ELR (cell line): ENCODE results near the gene MAZ.

Experiments used
- DNase-seq: peaks from one replicate; pipeline ENCODE4 v3.0.0-alpha.2; 2015; ENCODE audit warnings: low read depth

Gene MAZ

GRCh38 chr16:29809850-29810698, 3.7 kb downstream of the MAZ start:
- peak; percentile 57 for DNase-seq

DNA sequence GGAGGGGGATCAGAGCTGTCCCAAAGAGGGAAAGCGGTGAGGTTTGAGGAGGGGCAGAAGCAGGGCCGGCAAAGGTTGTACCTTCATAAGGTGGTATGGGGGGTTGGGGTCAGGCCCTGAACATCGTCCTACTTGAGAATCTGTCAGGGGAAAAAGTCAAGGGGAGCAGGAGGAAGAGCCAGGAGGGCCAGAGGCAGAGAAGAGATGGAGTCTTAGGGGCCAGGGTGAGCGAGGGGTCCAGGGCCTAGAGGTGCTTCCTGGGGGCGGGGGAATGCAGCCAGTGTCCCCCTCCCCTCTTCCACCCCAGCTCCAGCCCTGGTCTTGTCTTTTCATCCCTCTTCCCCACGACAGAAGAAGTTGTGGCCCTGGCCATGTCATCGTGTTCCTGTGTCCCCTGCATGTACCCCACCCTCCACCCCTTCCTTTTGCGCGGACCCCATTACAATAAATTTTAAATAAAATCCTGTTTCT, 4.4 kb downstream of the MAZ start:
- no peak for DNase-seq

DNA sequence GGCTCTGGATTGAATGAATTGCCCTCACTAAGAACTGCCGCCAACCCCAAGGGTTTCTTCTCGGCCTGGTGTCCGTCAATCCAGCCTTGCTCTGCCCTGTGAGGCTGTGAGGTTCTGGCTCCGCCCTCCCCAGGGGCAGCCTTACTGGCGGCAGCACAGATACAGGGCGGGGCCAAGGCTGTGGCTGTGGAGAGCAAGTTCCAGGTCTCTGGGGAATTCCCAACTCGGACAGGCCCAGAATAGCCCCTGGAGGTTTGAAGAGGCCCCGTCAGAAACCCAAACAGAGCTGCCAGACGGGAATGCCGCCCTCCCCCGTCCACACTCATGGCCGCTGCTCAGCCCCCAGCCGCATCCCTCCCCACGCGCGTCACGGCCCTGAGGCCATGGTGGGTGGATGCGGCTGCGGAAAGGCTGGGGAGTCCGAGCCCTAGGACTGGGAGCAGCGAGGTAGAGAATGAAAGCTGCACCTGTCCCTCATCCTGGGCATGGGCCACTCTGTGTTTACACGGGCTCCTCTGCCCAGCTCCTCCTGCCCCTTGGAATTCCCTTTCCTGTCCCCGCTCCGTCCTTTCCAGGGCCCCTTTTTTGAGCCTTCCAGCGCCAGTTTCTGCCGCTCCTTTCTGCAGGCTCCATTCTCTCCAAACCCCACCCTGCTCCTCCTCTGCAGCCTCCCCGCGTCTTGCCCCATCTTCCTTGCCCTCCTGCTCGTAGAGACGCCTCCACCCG, 5.0 kb downstream of the MAZ start:
- DNase-seq, result peak; percentile 98

DNA sequence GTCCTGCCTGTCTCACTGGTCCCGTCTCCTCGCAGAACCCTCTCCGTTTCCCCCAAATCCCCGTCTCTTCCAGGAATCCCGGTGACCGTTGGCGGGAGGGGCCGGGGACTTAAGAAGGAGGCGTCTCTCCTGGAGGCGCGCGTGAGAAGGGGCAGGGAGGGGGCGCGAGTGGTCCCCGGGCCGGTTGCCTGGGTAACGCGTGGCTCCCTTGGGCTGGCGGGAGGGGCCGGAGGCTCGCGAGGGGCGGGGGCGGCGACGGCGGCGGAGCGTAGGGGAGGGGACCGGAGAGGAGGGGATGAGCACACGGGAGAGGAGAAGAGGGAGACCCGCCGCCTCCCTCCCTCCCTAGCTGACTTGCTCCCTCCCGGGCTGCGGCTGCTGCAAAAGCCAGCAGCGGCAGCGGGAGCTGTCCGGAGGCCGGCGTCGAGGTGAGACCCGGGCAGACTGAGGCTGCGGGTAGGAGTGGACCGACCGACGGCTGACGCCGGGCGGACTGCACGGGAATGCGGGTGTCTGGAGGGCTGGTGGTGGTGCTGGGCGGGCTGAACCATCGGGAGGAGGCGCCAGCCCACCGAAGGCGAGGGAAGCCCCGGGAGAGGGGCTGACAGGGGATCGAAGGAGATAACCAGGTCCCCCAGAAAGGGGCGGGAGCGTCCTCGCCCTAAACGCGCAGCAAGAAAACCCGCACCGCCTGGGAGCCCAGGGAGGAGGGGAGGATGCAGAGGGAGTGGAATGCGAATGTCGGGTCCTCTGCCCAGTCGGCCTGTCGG, 5.8 kb downstream of the MAZ start, which contains the start of gene PRRT2:
Gene PRRT2, plus strand, starts transcription at position 298 of the 770 bp plus-strand sequence. CDS start 862 bp downstream, outside the sequence.
- peak; percentile 61 for DNase-seq

DNA sequence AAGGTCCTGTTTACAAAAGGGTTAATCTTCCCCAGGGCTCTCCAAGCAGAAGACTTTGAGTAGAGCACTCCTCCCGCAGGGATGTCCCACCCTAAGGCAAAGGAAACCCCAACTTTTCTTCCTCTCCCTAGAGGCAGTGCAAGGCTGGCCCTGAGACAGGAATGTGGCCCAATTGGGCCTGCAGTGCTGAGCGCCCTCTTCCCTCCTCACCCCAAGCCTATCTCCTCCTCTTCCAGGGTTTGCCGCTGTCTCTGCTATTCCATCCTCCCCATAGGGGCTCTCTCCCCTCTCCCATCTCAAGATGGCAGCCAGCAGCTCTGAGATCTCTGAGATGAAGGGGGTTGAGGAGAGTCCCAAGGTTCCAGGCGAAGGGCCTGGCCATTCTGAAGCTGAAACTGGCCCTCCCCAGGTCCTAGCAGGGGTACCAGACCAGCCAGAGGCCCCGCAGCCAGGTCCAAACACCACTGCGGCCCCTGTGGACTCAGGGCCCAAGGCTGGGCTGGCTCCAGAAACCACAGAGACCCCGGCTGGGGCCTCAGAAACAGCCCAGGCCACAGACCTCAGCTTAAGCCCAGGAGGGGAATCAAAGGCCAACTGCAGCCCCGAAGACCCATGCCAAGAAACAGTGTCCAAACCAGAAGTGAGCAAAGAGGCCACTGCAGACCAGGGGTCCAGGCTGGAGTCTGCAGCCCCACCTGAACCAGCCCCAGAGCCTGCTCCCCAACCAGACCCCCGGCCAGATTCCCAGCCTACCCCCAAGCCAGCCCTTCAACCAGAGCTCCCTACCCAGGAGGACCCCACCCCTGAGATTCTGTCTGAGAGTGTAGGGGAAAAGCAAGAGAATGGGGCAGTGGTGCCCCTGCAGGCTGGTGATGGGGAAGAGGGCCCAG, 6.7 kb downstream of the MAZ start:
- no peak for DNase-seq

- no peak for DNase-seq
Observed at GRCh38 chr16:29813644-29814562, 7.6 kb downstream of the MAZ start.

DNA sequence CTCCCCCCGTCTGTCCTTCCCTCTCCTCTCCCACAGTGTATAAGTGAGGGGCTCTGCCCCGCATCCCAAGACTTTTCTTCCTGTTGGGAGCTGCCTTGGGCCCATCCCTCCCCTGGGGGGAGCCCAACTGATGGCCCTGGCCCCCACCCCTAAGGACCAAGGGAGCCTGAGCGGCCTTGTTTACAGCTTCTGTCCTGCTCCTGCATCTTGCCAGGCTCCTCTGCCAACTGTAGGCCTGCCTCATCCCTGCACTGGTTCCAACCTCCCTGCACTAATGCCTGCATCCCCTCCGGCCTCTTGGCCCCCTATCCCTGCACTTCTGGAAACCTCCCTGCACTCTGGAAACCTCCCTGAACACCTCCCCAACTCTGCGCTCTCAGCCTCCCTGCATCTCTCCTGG, 8.3 kb downstream of the MAZ start:
- DNase-seq, result no peak

DNA sequence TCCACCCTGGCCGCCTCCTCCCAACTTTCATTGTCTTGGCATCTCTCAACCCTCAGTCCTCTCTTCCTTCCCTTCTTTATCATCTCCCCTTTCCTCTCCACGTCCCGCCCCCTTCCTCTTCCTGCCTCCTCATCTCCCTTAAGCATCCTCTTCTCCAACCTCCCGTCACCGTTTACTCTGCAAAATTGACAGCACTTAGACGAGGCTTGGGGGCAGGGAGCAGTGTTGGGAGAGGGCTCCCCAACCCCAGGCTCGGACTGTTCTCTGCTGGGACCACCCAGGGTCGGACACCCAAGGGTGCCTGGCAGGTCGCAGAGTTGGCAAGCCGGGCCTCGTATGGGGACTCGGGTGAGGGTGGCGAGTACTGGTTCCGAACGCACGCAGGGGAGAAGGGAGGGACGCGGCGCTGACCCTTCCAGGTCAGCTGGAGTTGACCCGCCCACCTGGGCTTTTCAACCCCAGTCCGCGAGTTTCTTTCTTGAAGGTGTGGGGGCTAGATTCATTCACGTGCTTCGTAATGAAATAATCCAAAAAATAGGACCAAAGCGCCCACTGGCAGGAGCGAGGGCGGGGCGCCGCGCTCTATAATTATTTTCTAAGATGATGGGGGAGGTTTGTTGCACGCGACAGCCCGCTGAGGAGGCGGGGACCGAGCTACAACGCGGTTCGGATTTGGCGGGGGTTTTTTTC, 8.8 kb downstream of the MAZ start:
- peak; percentile 51 for DNase-seq

DNA sequence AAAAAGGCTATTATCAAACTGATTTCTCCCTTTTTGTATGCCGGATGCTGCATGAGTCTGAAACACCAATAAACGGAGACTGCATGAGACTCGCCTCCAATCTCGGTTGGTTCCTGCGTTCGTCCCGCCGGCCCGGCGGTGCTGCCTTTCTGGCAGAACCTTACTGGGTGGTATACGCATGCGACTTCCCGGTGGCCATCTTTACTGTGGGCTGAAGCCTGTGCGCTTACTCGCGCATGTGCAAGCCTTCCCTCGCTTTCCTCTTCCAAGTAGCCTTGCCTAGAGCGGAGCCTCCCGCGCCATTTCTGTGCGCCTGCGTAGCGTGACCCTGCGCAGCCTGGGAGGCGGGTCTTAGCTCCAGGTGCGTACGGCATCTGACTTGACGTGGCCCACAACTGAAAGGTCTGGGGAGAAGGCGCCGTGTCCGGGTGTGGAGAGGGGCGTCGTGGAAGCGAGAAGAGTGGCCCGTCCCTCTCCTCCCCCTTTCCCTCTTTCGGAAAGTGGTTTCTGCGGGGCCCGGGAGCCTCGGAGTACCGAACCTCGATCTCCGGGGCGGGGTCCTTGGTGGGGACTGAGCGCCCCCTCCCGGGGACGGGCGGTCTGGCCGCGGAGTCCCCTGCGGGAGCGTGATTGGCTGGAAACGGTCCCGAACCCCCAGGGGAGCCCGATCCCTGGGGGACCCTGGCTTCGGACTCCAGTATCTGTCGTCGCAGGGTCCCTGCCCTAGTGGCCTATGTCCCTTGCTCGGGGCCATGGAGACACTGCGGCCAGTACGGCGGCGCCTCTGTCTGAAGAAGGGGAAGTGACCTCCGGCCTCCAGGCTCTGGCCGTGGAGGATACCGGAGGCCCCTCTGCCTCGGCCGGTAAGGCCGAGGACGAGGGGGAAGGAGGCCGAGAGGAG, 9.7 kb downstream of the MAZ start, which contains the start of gene PAGR1:
Gene PAGR1, plus strand, starts transcription at position 360 of the 901 bp plus-strand sequence. Its CDS starts 374 bp downstream, at position 734.
- peak; percentile 100 for DNase-seq

- peak; percentile 75 for DNase-seq
Observed at GRCh38 chr16:29816694-29817441, 10.5 kb downstream of the MAZ start.

GRCh38 chr16:29818082-29818481, 11.8 kb downstream of the MAZ start:
- no peak for DNase-seq

GRCh38 chr16:29819506-29819905, 13.2 kb downstream of the MAZ start:
- DNase-seq, result no peak

GRCh38 chr16:29820271-29820701, 14.0 kb downstream of the MAZ start, which contains the start of gene MVP:
Gene MVP, plus strand, starts transcription at chr16:29820462. Its CDS starts 10,088 bp downstream, at chr16:29830550.
- peak; percentile 73 for DNase-seq

GRCh38 chr16:29820730-29821642, 14.7 kb downstream of the MAZ start:
- DNase-seq, result peak; percentile 53

DNA sequence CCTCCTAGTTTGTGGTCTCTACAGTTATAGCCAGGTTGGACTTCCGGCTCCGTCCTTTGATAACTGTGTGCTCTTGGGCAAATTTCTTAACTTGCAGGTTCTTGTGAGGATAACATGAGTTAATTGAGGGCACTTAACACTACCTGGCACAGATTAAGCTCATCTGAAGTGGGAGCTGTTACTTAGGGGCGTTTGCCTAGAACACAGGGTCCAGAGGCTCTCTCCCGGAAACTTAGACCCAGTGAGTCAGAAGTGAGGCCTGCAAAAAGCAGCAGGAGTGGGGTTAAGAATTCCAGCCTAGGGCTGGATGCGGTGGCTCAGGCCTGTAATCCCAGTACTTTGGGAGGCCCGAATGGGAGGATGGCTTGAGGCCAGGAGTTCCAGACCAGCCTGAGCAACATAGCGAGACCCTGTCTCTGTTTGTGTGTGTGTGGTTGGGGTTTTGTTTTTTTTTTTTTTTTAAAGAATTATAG, 15.3 kb downstream of the MAZ start:
- DNase-seq, result peak; percentile 94

- peak; percentile 87 for DNase-seq
Observed at GRCh38 chr16:29824589-29825144, 18.3 kb downstream of the MAZ start.
